Activated T-cell treated with anti-CD3 and anti-CD28 coated beads for 1 hour (primary cell): Measurements from ENCODE around the gene SLC9A7.

Experiments used
- DNase-seq: peaks from one replicate; pipeline ENCODE4 v3.0.0-alpha.2; 2020; ENCODE audit warnings: low read depth

SLC9A7 gene

GRCh38 chrX:46573331-46573891, 185.5 kb downstream of the SLC9A7 start, which contains the start of gene CHST7:
Gene CHST7, plus strand, starts transcription at chrX:46573765. Its CDS starts 167 bp downstream, at chrX:46573932.
- peak; percentile 37 for DNase-seq

- DNase-seq = no peak
These were observed 186.5 kb downstream of the SLC9A7 start for GRCh38 chrX:46572340-46572936.

DNA sequence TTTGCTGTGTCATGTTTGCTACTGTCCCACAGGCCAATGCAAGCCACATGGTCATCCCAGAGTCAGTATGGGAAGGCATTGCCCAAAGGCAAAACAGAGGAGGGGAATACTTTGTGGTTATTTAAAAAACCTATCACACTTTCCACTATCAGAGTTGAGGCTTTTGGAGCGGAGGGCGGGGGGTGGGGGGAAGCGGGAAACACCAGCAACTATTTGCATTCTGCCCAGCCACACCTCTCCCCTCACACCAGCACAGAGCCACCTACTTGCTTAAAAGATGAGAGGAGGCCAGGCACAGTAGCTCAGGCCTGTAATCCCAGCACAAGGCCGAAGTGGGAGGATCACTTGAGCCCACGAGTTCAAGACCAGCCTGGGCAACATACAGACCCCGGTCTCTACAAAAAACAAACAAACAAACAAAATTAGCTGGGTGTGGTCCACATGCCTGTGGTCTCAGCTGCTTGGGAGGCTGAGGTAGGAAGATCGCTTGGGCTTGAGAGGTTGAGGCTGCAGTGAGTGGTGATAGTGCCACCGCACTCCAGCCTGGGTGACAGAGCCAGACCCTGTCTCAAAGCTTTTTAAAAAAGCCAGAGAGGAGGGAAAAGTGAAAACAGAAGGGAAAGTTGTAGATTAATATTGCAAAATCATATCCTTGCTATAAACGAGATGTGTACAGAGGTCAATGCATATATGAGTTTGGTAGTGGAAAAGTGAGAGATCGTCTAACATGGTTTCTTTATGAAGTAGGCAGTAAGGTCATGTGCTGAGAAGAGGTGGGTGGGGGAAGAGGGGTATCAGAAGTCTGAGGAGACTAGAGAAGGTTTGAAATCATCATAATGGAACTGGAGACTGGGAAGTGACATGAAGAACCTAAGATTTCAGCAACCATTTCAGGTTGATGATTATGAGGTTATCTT, 187.2 kb downstream of the SLC9A7 start:
- DNase-seq = no peak

GRCh38 chrX:46569621-46570020, 189.3 kb downstream of the SLC9A7 start:
- no peak for DNase-seq

DNA sequence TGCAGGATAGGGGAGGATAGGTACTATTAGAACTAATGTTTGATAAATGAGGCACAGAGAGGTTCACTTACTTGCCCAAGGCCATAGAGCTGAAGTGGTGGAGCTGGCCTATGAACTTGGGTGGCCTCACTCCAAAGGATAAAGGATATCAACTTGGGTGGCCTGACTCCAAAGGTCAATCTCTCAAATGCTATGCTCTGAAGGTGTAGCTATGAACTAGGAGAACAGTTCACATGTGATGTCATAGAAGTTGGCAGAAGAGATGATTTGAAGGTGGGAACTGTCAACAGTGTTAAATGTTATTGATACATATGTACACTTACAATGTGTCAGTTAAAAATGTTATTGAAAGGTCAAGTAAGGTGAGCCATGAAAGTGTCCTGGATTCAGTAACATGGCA, 191.5 kb downstream of the SLC9A7 start:
- no peak for DNase-seq

DNA sequence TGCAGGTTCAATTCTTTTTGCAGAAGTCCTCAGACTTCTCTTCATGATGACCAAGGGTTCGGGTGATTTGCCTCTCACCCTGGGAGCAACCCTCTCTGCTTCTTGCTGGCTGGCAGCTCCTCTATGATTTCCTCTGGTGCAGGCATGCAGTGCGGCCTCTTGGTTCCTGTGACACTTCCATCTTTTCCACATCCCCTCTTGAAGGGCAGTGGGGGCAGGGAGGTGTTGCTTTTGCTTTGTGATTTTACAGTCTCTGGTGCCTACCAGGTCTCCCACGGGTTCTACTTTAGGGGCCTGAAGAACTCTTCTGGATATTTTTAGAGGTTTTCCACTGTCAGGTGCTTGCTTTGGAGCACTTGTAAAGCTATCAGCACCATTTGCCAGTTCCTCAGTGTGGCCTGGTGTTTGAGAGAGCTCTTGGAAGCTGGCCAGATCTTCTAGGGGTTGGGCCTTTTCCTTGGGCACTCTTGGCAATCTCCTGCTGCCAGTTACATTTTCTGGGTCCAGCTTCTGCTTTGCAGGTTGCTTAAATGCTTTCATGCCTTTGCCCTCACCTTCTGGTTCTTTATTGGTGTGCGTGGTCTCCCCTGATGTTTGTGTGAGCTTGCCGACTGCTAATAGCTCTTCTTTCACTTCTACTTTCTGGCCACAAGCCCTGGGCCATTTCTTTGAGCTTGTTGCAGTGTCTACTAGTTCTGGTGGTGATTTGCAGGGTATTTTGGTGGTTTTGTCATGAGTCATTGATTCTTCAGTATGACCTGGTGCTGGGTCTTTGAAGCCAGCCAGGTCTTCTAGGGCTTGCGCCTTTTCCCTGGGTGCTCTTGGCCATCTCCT, 196.9 kb downstream of the SLC9A7 start:
- no peak for DNase-seq

DNA sequence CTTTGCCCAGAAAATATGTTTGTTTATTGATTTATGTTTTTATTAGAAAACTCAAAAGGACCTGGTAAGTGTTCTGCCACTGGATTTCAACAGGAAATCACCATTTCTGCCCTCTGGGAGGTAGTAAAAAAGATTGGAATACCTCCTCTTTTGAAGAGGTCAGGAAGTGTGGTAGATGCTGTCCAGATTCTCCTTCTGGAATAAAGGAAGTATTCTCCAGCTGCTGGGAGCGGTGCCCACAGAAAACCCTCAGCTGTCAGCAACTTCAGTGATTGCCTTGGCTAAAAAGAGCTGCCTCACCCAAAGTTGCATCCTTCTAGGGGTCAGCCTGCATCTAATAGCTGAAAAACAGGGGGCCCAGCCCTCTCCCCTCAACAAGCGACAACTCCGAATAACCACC, 199.9 kb downstream of the SLC9A7 start:
- no peak for DNase-seq

GRCh38 chrX:46554942-46555341, 204.0 kb downstream of the SLC9A7 start:
- DNase-seq = no peak

DNA sequence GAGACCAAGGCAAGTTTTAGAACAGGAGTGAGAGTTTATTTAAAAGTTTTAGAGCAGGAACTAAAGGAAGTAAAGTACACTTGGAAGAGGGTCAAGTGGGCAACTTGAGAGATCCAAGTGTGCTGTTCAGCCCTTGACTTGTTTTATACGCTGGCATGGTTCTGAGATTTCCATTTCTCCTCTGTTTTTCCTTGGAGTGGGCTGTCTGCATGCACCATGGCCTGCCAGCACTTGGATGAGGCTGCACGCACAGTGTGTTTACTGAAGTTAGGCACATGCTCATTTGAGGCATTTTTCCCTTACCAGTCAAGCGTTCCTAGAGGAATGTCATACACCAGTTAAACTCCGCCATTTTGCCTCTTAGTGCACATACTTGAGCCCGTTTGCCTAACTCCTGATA, 205.0 kb downstream of the SLC9A7 start:
- DNase-seq = no peak

DNA sequence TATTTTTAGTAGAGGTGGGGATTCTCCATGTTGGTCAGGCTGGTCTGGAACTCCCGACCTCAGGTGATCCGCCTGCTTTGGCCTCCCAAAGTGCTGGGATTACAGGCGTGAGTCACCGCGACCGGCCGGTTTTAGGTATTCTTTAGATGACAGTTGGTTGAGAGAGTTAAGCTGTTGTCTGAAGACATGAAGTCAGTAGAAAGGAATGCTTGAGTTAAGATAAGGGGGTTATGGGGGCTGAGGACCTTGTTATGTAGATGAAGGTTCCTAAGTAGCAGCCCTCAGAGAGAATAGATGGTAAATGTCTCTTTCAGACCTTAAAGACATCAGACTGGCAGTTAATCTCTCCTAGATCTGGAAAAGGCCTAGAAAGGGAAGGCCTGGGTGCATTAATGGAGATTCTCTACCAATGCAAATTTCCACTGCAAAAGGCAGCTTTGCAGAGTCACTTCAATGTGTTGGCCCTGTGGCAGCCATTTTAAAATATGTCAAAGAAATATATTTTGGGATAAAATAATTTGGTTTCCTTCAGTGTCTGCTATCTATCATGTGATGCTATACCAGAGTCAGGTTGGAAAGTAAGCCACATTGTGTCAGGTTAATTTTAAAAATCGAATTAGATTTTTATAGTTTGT, 207.3 kb downstream of the SLC9A7 start:
- no peak for DNase-seq

GRCh38 chrX:46549914-46550313, 209.0 kb downstream of the SLC9A7 start:
- no peak for DNase-seq
